MM.1S (cell line): ENCODE measurements around the gene C10orf67.
"Not testable (repeated sequence)": the region's sequence is repeated elsewhere in the genome, so short reads cannot be mapped to it uniquely, and the experiment has no call there.

Experiments
- CTCF ChIP-seq: fragments of 300-600 bp; sonication (generic); IDR thresholded peaks from 2 replicates; pipeline ENCODE4 v1.5.1; 2016; ENCODE audit warnings: antibody characterized with exemption, low read length, mixed read lengths
- EZH2 ChIP-seq: fragments of 300-600 bp; sonication (generic); optimal IDR thresholded peaks from 2 replicates; pipeline ENCODE3; 2017; ENCODE audit warnings: low read depth, mild to moderate bottlenecking, antibody characterized with exemption, low read length, mixed read lengths
- EZH2phosphoT487 ChIP-seq: fragments of 300-600 bp; sonication (generic); IDR thresholded peaks from 2 replicates; pipeline ENCODE4 v1.6.1; 2018; ENCODE audit warnings: antibody characterized with exemption, low read length

GRCh38 chr10:23365417-23366030 lies 20.9 kb upstream of the C10orf67 start:
- TF ChIP-seq CTCF, EZH2phosphoT487, EZH2: not testable (repeated sequence)
